H1 (cell line): ENCODE data around the gene IL17REL. TPM values are rescaled to one million over a fixed set of nuclear protein-coding genes. Genes with fewer than 3 reads are reported as not detected.

Source experiments
- CTCF ChIA-PET: fragments of 300-600 bp; sonication (Branson Sonifier 250); formaldehyde crosslinking; loops from one replicate; lab custom pipeline; 2021; ENCODE audit not compliant: partially characterized antibody; lab: Charles Lee
- POLR2A ChIA-PET: fragments of 300-600 bp; sonication (Branson Sonifier 250); formaldehyde crosslinking; loops from one replicate; lab custom pipeline; 2021; ENCODE audit warnings: inconsistent platforms; ENCODE audit not compliant: partially characterized antibody; lab: Charles Lee
- DNase-seq, 2 experiments: peaks; one replicate each; pipeline versions ENCODE4 v3.0.0 to v3.0.0-alpha.2; 2010 to 2022; ENCODE audit warnings: low spot score in 2 of 2, low read depth in 1 of 2, mixed read lengths in 1 of 2
- FAIRE-seq: peaks from 2 replicates; lab custom pipeline; 2011; peaks lifted over from hg19 to GRCh38; lab: Jason Lieb, UNC
- H2AFZ ChIP-seq: 2 replicates; pipeline ENCODE4 v1.8.1; 2012; ENCODE audit warnings: low read length, inconsistent platforms
- H2AK5ac ChIP-seq: 2 replicates; pipeline ENCODE4 v1.6.1; 2013; ENCODE audit warnings: low read depth, low read length
- H2BK120ac ChIP-seq: replicated peaks from 2 replicates; pipeline ENCODE3; 2013; ENCODE audit warnings: low read depth, low read length, inconsistent platforms
- H2BK12ac ChIP-seq: 2 replicates; pipeline ENCODE4 v1.6.1; 2013; ENCODE audit warnings: low read depth, low read length
- H2BK15ac ChIP-seq: 2 replicates; pipeline ENCODE4 v1.6.1; 2013; ENCODE audit warnings: low read length
- H2BK20ac ChIP-seq: 2 replicates; pipeline ENCODE4 v1.6.1; 2013; ENCODE audit warnings: low read length
- H2BK5ac ChIP-seq: 2 replicates; pipeline ENCODE4 v1.6.1; 2013; ENCODE audit warnings: low read depth, low read length
- H3K14ac ChIP-seq: 2 replicates; pipeline ENCODE4 v1.6.1; 2013; ENCODE audit warnings: inconsistent platforms; ENCODE audit not compliant: insufficient read length
- H3K18ac ChIP-seq: 2 replicates; pipeline ENCODE4 v1.6.1; 2013; ENCODE audit warnings: low read length; ENCODE audit errors: extremely low read depth
- H3K23ac ChIP-seq: 2 replicates; pipeline ENCODE4 v1.6.1; 2013; ENCODE audit warnings: inconsistent platforms; ENCODE audit not compliant: insufficient read length
- H3K23me2 ChIP-seq: 2 replicates; pipeline ENCODE4 v1.6.1; 2013; ENCODE audit warnings: low read depth, low read length
- H3K27ac ChIP-seq: 2 replicates; pipeline ENCODE4 v1.6.1; 2011; ENCODE audit warnings: low read depth, low read length, inconsistent platforms
- H3K27me3 ChIP-seq, 4 experiments: replicated peaks in 1 of 4; 1 replicate in 1 of 4; 2 replicates in 3 of 4; pipeline versions ENCODE4 v1.6.1 to v1.8.1; 2011 to 2013; ENCODE audit warnings: low read length in 3 of 4, mild to moderate bottlenecking in 3 of 4, inconsistent platforms in 2 of 4, mixed read lengths in 2 of 4, moderate library complexity in 1 of 4; ENCODE audit not compliant: control insufficient read depth in 3 of 4, insufficient read depth in 3 of 4; ENCODE audit errors: extremely low read depth in 1 of 4
- H3K36me3 ChIP-seq, 4 experiments: 2 replicates each; pipeline versions ENCODE4 v1.6.1 to v1.8.1; 2011 to 2013; ENCODE audit warnings: mild to moderate bottlenecking in 4 of 4, low read length in 3 of 4, moderate library complexity in 2 of 4, control low read depth in 1 of 4, inconsistent platforms in 1 of 4; ENCODE audit not compliant: insufficient read depth in 4 of 4, control insufficient read depth in 2 of 4
- H3K4ac ChIP-seq: replicated peaks from 2 replicates; pipeline ENCODE3; 2013; ENCODE audit warnings: low read length, low read depth, mixed read lengths, inconsistent platforms; ENCODE audit not compliant: insufficient read length
- H3K4me1 ChIP-seq, 4 experiments: replicated peaks in 1 of 4; 1 replicate in 1 of 4; 2 replicates in 3 of 4; pipeline versions ENCODE4 v1.6.1 to v1.8.1; 2011 to 2013; ENCODE audit warnings: low read length in 3 of 4, inconsistent platforms in 2 of 4, mixed read lengths in 1 of 4; ENCODE audit not compliant: insufficient read depth in 4 of 4, control insufficient read depth in 3 of 4
- H3K4me2 ChIP-seq, 2 experiments: 2 replicates each; pipeline versions ENCODE4 v1.6.1 to v1.8.1; 2011 to 2013; ENCODE audit warnings: low read depth in 2 of 2, low read length in 2 of 2, control low read depth in 1 of 2, inconsistent platforms in 1 of 2, mild to moderate bottlenecking in 1 of 2; ENCODE audit not compliant: insufficient read depth in 1 of 2
- H3K4me3 ChIP-seq, 4 experiments: fragments of 200-600, 300-600 bp in 1 of 4; sonication (generic), shearing (Covaris generic), sonication (Bioruptor Twin) in 1 of 4; 2 replicates each; pipeline versions ENCODE4 v1.5.1 to v1.8.1; 2011 to 2016; ENCODE audit warnings: low read length in 4 of 4, low read depth in 3 of 4, control low read depth in 2 of 4, inconsistent platforms in 2 of 4, mild to moderate bottlenecking in 2 of 4, mixed read lengths in 1 of 4, moderate library complexity in 1 of 4; ENCODE audit not compliant: insufficient read depth in 2 of 4; ENCODE audit errors: extremely low read depth in 1 of 4
- H3K56ac ChIP-seq: replicated peaks from 2 replicates; pipeline ENCODE3; 2013; ENCODE audit warnings: low read depth, mild to moderate bottlenecking, mixed read lengths, low read length, inconsistent platforms; ENCODE audit not compliant: insufficient read length
- H3K79me1 ChIP-seq: 2 replicates; pipeline ENCODE4 v1.6.1; 2013; ENCODE audit warnings: low read depth, low read length, control low read depth
- H3K79me2 ChIP-seq, 2 experiments: 2 replicates each; pipeline versions ENCODE4 v1.6.1 to v1.8.1; 2012 to 2013; ENCODE audit warnings: low read length in 2 of 2, mild to moderate bottlenecking in 2 of 2, inconsistent platforms in 1 of 2; ENCODE audit not compliant: insufficient read depth in 2 of 2, control insufficient read depth in 1 of 2
- H3K9ac ChIP-seq, 4 experiments: replicated peaks in 1 of 4; 1 replicate in 1 of 4; 2 replicates in 3 of 4; pipeline versions ENCODE4 v1.6.1 to v1.8.1; 2011 to 2013; ENCODE audit warnings: low read depth in 3 of 4, low read length in 3 of 4, control low read depth in 2 of 4, mild to moderate bottlenecking in 2 of 4, moderate library complexity in 2 of 4, inconsistent platforms in 1 of 4; ENCODE audit errors: extremely low read depth in 1 of 4
- H3K9me3 ChIP-seq, 2 experiments: 2 replicates each; pipeline versions ENCODE4 v1.6.1 to v1.8.1; 2012 to 2013; ENCODE audit warnings: mild to moderate bottlenecking in 2 of 2, moderate library complexity in 2 of 2, control low read depth in 1 of 2, inconsistent platforms in 1 of 2, low read depth in 1 of 2, low read length in 1 of 2, mixed read lengths in 1 of 2; ENCODE audit not compliant: insufficient read depth in 2 of 2
- H4K20me1 ChIP-seq, 2 experiments: replicated peaks in 1 of 2; 2 replicates each; pipeline versions ENCODE3 to v1.8.1; 2011 to 2013; ENCODE audit warnings: inconsistent platforms in 2 of 2, low read length in 2 of 2, mild to moderate bottlenecking in 1 of 2; ENCODE audit not compliant: insufficient read depth in 2 of 2, control insufficient read depth in 1 of 2
- H4K5ac ChIP-seq: 2 replicates; pipeline ENCODE4 v1.6.1; 2013; ENCODE audit warnings: low read length, low read depth, mixed read lengths, inconsistent platforms; ENCODE audit not compliant: insufficient read length
- H4K8ac ChIP-seq: 2 replicates; pipeline ENCODE4 v1.8.0; 2013; ENCODE audit warnings: mild to moderate bottlenecking, moderate library complexity, low read length, inconsistent platforms; ENCODE audit not compliant: insufficient read depth; ENCODE audit errors: extremely low read depth
- H4K91ac ChIP-seq: replicated peaks from 2 replicates; pipeline ENCODE3; 2013; ENCODE audit warnings: low read length, mixed read lengths, inconsistent platforms; ENCODE audit not compliant: insufficient read length
- BACH1 ChIP-seq: IDR thresholded peaks from 2 replicates; pipeline ENCODE4 v1.6.1; 2012; ENCODE audit warnings: low read length, improper control_type of control experiment
- CTBP2 ChIP-seq: IDR thresholded peaks from 2 replicates; pipeline ENCODE4 v1.7.0; 2011; ENCODE audit warnings: borderline replicate concordance, mild to moderate bottlenecking, moderate library complexity, mixed read lengths, low read length; ENCODE audit not compliant: insufficient read depth, insufficient read length
- EP300 ChIP-seq, 2 experiments: IDR thresholded peaks; 1 replicate in 1 of 2; 2 replicates in 1 of 2; pipeline ENCODE4 v1.6.1; 2011 to 2012; ENCODE audit warnings: low read depth in 2 of 2, low read length in 2 of 2, mild to moderate bottlenecking in 2 of 2, borderline replicate concordance in 1 of 2, inconsistent platforms in 1 of 2, moderate library complexity in 1 of 2
- FOSL1 ChIP-seq: IDR thresholded peaks from 2 replicates; pipeline ENCODE4 v1.6.1; 2011; ENCODE audit warnings: mild to moderate bottlenecking, low read depth, low read length, moderate library complexity; ENCODE audit not compliant: insufficient read depth
- GABPA ChIP-seq: IDR thresholded peaks from 2 replicates; pipeline ENCODE4 v1.6.1; 2011; ENCODE audit warnings: mild to moderate bottlenecking, low read length, moderate library complexity, borderline replicate concordance; ENCODE audit not compliant: insufficient read depth
- GTF2F1 ChIP-seq: IDR thresholded peaks from 2 replicates; pipeline ENCODE4 v1.6.1; 2012; ENCODE audit warnings: low read depth, low read length, improper control_type of control experiment, borderline replicate concordance
- HDAC6 ChIP-seq: IDR thresholded peaks from one replicate; pipeline ENCODE4 v1.7.1; 2012; ENCODE audit warnings: low read depth, mild to moderate bottlenecking, inconsistent platforms, low read length, moderate library complexity
- KDM1A ChIP-seq: fragments of 200-600, 300-600 bp; sonication (generic); IDR thresholded peaks from 2 replicates; pipeline ENCODE4 v1.7.1; 2016; ENCODE audit warnings: mild to moderate bottlenecking, low read length, borderline replicate concordance
- KDM4A ChIP-seq: IDR thresholded peaks from one replicate; pipeline ENCODE4 v1.7.1; 2012; ENCODE audit warnings: low read depth, mild to moderate bottlenecking, moderate library complexity, low read length, inconsistent platforms; ENCODE audit not compliant: severe bottlenecking
- PHF8 ChIP-seq: fragments of 200-600 bp; sonication (generic); conservative IDR thresholded peaks from 2 replicates; pipeline ENCODE4 v1.7.1; 2012; ENCODE audit warnings: low read depth, mild to moderate bottlenecking, inconsistent platforms, low read length, moderate library complexity
- POLR2A ChIP-seq, 2 experiments: IDR thresholded peaks; 1 replicate in 1 of 2; 2 replicates in 1 of 2; pipeline ENCODE4 v1.6.1; 2011; ENCODE audit warnings: low read depth in 2 of 2, low read length in 2 of 2, mild to moderate bottlenecking in 2 of 2; ENCODE audit errors: control extremely low read depth in 1 of 2
- POLR2AphosphoS5 ChIP-seq: IDR thresholded peaks from 2 replicates; pipeline ENCODE4 v1.6.1; 2011; ENCODE audit warnings: low read depth, low read length
- RNF2 ChIP-seq: fragments of 200-900, 300-1000 bp; sonication (generic); IDR thresholded peaks from 2 replicates; pipeline ENCODE4 v1.7.1; 2016; ENCODE audit warnings: borderline replicate concordance, low read depth, mild to moderate bottlenecking, antibody characterized with exemption, low read length; ENCODE audit not compliant: poor library complexity, severe bottlenecking; ENCODE audit errors: missing control alignments
- RXRA ChIP-seq: IDR thresholded peaks from 2 replicates; pipeline ENCODE4 v1.6.1; 2011; ENCODE audit warnings: low read depth, mild to moderate bottlenecking, low read length, moderate library complexity; ENCODE audit not compliant: insufficient read depth
- WGBS, 2 experiments: shearing (Covaris generic) in 1 of 2; methylation state at CpG; one replicate each; pipeline versions ENCODE4 v1.1.6 to v1.1.7; 2013 to 2015; ENCODE audit warnings: low lambda C conversion rate in 2 of 2, mixed read lengths in 2 of 2, inconsistent platforms in 1 of 2, low coverage in 1 of 2, missing lambda C conversion rate in 1 of 2; ENCODE audit not compliant: insufficient replicate concordance in 2 of 2, insufficient coverage in 1 of 2, insufficient read length in 1 of 2; ENCODE audit errors: extremely low coverage in 1 of 2, missing lambda C conversion rate in 1 of 2; 5-methylcytosine and 5-hydroxymethylcytosine counted together
- polyA plus RNA-seq, 7 experiments: library from polyadenylated mRNA; depleted of rRNA in 3 of 7; stranded (reverse) in 5 of 7; unstranded in 2 of 7; fragments of >200 nt in 5 of 7; fragments of 200-250 nt in 2 of 7; gene quantifications; 1 replicate in 5 of 7; 2 replicates in 1 of 7; 4 replicates in 1 of 7; pipeline versions ENCODE4 v1.2.1 to v1.2.3, GENCODE V29; 2011 to 2013; ENCODE audit warnings: missing spikeins in 2 of 7, mixed read lengths in 2 of 7
- total RNA-seq: library from RNA; stranded (reverse); fragmentation: NEBNext Ultra II Directional; extraction: Animal tissue kit (Norgen Biotek cat#: 25700); gene quantifications from 2 replicates; pipeline ENCODE4 v1.2.1, GENCODE V29; 2021

The IL17REL gene
- total and polyA plus RNA-seq, 2 of the 8 experiments (the other 6 are each of a cell fraction or from before 2014, with no cell fraction given) = 0.15 to 0.20 TPM

- Histone ChIP-seq H3K27ac (no peak overlapping the region), H3K79me2 (no peaks in the 10 kb centered on the region), H2AFZ (no peak overlapping the region), H3K4me3 (no peak overlapping the region), H3K56ac (no peak overlapping the region), H3K36me3 (no peaks in the 10 kb centered on the region), H3K4me2 (no peak overlapping the region), H3K23ac (no peak overlapping the region), H3K14ac (no peak overlapping the region), H2BK5ac (no peak overlapping the region), H3K79me1 (no peaks in the 10 kb centered on the region), H3K4me1 (no peaks in the 10 kb centered on the region), H4K20me1 (no peaks in the 10 kb centered on the region), H2AK5ac (no peak overlapping the region), H3K18ac (no peak overlapping the region), H3K27me3 (no peaks in the 10 kb centered on the region), H3K9me3 (peaks cover 5 to 7% of the 10 kb centered on the region in 2 experiments; a peak in 2 of 4 replicates), H2BK120ac (no peak overlapping the region), H4K8ac (no peak overlapping the region), H2BK15ac (no peak overlapping the region), H3K23me2 (no peaks in the 10 kb centered on the region), H3K4ac (no peak overlapping the region), H2BK20ac (no peak overlapping the region), H4K5ac (no peak overlapping the region), H2BK12ac (no peak overlapping the region), H3K9ac (no peak overlapping the region), H4K91ac (no peak overlapping the region)
- ChIA-PET CTCF (interaction anchor here (1.3 kb wide), 1 partner anchor 11 kb away, joined by 4 read pairs; no protein-coding TSS in a partner anchor), POLR2A (no interaction called here)
- FAIRE-seq = no peak
- 90% methylated on average over 7 of the region's 7 CpGs; no CpG with 5 or more reads in 1 of the 2 experiments for WGBS, 2 experiments
- DNase-seq = no peak
- no peak for TF ChIP-seq RXRA
- no peak for TF ChIP-seq POLR2A (IDR thresholded peaks at IDR 0.05; ENCODE audit: control extremely low read depth in 1 of 2, low read depth in 2 of 2, low read length in 2 of 2)
- no peak for TF ChIP-seq EP300 (IDR thresholded peaks at IDR 0.05; ENCODE audit: borderline replicate concordance in 1 of 2, low read depth in 2 of 2, low read length in 2 of 2)
- TF ChIP-seq HDAC6 = no peak
- no peak for TF ChIP-seq BACH1
- no peak for TF ChIP-seq FOSL1
- no peak for TF ChIP-seq RNF2
- TF ChIP-seq CTBP2 = no peak
- TF ChIP-seq POLR2AphosphoS5 = no peak
- no peak for TF ChIP-seq GTF2F1
- TF ChIP-seq PHF8 = no peak
- TF ChIP-seq GABPA = no peak
- TF ChIP-seq KDM4A = no peak
- no peak for TF ChIP-seq KDM1A
These were observed 28.2 kb upstream of the IL17REL start for GRCh38 chr22:50040717-50041116.
